Measurements from ENCODE around the gene NFYA.

Gene NFYA

DNA sequence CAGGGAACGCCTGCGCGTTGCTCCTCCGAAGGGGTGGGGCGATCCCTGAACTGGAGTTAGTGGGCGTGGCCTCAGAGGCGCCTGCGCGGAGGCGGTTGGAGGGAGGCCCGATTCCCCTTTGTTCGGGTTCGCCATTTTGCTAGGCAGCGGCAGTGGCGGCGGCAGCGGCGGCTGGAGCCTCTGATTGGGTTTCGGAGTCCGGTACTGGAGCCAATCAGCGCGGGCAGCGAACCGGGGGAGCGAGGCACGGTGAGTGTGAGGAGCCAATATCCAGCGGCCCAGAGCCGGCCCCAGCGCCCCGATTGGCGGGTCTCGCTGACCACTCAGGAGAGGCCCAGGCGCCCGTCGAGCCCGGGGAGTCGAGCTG, at the start of gene NFYA:
NFYA (plus strand) TSS at position 139 of the 367 bp plus-strand sequence. CDS start 6,116 bp downstream, outside the sequence.
- DNase-seq (ENCODE audit: low read depth), result no peak

DNA sequence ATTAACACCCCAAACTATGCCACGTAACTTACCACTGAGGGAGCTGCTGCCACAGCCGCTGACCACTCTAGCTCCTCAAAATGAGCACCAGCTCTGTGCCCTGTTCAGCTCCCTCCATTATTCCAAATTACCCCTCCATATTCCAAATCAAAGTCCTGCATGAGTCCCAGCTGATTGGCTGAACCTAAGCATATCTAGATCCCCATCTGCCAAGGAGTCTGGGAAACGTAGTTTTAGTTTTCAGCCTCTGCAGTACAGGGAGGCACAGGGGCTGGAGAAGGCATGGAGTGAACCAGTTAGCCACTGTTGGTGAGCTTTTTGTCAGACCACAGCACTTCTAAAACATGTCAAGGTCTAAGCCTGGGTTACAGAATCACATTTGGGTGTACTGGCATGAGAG, 49.7 kb upstream of the NFYA start:
- no peak for DNase-seq (ENCODE audit: low read depth)

DNA sequence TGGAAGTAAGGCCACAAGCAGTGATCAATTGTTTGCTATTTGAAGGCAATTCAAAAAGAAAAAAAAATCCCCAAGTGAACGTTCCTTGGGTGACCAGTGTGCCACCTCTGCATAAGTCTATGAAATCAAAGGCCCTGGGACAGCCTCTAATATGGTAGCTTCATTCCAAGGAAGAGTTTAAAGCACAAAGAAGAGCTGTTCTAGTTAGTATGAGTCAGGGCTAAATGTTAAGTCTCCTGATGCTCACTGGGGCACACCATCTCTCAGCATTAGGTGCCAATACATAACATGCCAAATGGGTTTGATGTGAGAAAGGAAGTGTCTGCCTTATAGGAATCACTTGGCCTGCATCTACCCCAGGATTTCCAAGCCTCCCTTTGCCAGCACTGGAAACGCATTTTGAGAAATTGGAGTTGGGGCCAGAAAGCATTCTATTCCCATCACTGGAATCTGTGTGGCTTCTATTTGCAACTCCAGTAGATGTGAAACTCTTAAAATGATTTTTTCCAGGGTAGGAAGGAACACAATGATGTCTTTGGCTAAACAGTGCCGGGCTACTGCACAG, 46.7 kb upstream of the NFYA start:
- no peak for DNase-seq (ENCODE audit: low read depth)

DNA sequence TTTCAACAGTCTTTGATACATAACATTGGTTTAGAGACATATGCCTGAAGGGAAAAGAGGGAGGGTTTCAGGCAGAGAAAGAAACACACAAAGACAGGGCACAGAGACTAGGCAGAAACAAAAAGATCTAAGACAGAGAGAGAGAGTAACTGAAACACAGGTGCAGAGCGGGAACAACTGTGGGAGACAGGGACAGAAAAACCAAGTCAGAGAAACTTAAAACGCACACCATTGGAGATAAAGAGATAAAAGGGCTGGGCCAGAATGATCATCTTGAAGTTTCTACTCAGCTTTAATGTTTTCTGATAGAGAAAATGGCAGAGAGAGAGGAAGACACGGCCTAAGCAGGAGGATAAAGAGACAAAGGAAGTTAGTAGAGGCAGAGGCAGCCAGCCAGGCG, 45.5 kb upstream of the NFYA start:
- no peak for DNase-seq (ENCODE audit: low read depth)

DNA sequence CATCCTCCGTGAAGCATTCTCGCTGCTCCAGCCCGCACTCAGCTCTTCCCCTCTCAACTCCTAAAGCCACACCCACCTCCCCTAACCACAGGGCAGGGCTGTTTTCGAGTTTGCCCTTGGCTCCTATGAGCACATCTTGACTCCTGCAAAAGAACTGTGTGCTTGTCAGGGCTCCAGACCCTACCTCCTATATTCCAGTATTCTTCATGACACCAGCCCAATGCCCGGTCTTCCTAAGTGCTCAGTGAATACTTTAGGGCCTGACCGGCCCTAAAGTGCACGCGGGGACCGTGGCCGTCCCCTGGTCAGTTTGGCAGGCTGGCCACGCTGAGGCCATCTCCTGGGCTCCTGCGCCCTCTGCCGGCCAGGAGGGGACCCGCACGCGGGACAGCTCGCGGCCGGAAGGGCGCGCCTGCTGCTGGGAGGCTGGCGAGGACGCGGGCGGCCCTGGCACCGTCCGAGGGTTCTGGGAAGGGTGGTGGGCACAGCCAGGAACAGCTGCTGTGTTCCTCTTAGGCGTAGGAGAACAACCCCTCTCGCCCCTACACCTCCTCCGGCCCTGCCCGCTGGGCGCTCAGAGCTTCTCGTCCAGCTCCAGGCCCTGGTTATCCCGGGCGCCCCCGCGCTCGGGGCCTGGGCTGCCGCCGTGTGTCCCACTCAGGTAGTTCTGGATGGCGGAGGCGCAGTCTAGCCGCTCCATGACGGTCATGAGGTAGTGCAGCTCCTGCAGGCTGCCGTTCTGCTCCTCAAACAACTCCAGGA, 44.8 kb upstream of the NFYA start:
- peak; percentile 40 for DNase-seq (ENCODE audit: low read depth)

DNA sequence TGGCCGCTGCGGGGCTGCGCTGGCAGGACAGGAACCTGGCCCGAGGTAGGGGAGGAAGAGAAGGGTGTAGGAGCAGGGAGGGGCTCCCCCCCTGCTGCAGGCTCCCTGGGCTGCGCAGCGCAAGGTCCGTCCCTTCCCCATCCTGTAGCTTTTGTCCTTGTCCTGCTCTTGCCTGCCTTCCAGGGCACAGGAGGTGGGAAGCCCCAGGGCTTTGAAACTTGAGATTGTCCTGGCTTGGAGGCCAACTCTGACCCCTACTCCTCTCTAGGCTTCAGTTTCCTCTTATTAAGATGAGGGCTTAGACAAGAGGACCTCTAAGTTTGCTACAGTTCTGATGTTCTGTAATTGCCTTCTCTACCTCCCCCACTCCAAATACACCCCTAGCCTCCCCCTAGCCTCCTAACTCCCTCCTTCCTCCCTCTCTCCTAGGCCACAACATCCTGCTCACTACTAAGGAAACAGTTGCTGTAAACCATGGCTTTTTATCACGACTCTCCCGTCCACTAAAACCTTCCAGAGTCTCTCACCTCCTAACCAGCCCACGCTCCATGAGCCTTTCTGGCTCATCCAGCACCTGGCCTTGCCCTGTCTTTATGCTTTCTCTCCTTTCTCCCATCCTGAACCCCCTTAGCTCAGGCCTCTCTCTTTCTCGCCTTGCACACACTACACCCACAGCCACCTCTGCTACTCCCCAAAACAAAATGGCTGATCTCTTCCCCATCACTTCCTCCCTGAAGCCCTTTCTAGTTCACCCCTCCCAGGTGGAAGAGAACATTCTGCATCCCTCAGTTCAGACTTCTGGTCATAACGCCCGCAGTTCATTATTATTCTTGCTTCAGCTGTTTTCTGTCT, 44.0 kb upstream of the NFYA start:
- no peak for DNase-seq (ENCODE audit: low read depth)

DNA sequence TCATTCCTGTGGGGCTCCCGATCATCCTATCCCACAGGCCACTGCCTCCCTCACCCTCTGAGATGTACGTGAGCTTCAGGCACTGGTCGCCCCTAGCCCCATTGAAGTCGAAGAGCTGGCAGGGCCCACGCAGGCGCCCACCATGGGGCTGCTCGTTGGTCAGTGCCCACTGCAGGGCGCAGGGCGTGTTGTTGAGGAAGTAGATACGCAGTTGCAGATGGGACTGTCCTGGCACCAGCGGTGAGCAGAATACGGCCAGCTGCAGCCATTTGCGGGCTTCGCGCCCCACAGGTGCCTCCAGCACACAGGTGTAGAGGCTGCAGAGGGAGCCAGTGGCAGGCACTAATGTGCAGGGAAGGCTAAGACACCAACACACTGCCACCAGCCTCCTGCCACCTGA, 39.9 kb upstream of the NFYA start:
- DNase-seq (ENCODE audit: low read depth), result no peak

DNA sequence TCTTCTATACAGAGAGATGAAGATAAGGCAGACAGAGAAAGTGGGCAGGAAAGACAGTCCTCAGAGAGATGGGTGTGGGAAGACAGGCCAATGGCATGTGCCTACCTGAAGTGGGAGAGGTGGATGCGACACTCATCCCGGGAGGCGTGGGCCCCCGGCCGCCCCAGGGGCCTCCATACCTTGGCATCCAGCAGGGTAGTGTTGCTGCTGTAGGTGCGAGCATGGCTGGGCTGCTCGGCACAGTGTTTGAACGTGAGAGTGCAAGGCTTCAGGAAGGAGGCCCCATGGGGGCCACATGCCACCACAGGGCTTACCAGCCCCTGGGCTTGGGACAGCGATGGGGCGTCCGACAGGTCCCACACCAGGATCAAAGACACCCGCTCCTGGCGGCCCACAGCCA, 39.0 kb upstream of the NFYA start:
- DNase-seq (ENCODE audit: low read depth), result no peak

DNA sequence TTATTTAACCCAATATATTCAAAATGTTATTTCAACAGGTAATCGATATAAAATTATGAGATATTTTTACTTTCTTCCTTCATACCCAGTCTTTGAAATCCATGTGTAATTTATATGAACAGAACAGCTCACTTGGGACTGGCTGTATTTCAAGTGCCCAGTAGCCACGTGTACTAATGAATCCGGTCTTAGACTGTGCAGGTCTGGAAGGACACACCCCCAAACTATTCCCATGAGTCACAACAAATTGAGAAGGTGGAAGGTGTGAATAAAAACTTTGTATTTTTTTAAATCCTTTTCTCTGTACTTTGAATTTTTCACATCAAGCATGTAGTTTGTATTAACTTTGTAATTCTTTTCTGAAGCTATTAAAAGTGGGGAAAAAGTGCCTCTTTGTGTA, 36.6 kb upstream of the NFYA start:
- peak; percentile 16 for DNase-seq (ENCODE audit: low read depth)

DNA sequence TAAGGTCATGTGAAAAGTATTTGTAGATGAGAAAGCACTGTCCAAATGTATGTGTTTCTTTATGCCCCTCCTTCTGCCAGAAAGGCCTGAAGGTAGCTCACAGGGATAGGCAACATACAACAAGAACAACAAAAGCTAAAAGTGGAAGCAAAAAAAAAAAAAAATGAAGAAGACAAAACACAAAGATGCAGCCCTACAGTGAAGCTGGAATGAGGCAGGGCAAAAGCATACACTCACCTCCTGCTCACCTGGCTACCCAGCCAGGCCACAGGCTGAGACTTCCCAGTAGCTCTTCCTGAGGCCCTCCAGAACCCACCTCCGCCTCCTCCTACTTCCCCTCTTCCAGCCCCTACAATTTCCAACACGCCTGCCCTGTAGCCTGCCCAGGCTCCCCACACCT, 36.2 kb upstream of the NFYA start:
- DNase-seq (ENCODE audit: low read depth), result no peak

DNA sequence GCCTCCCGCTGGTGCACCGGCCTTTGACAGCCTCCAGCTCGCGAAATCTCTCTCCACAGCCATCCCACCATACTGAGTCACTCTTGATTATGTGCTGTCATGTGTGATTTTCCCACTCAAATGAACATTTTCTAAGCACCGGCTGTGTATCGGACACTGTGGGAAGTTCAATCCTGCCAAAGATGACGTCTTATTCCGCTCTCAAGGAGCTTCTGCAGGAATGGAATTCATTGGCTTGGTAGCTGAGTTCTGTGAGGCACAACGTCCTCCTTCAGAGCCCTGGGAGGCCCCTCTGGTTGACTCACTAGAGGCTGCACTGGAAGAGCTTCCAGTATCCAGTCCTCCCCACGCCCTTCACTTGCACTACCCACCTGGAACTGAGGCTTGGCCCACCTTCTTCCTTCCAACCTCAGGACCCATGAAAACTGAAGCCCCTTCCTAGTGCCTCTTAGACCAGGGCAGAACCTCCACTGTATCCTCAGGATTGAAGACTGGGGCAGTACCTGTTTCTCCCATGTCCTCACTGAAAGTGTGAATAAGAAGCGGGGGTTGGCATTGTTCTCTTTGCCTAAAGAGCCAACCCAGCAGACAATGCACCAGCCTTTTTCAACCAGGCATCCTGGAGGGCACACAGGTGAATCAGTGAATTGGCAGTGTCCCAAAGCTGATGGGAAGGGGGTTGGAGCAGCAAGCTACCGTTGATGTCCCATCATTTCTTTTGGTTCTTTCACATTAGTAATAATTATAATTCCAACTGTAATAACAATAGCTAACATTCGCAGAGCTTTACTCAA, 35.5 kb upstream of the NFYA start:
- DNase-seq (ENCODE audit: low read depth), result peak; percentile 71

DNA sequence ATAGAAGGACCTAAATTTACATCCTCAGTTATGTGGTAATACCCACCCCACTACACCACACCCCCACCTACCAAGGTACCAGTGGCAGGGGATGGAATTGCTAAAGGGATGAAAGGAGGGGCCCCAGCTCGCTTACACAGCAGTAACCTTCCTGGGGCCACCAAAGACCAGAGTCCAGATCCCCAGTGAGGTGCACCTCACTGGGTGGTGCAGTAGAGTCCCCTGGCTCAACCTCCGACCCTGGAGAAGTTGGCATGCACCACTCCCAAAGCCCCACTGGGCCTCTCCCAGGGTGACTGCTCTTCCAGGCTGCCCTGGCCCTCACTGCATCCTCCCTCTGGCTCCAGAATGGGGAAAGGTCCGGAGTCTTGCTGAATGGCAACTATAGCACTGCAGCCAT, 34.6 kb upstream of the NFYA start:
- DNase-seq (ENCODE audit: low read depth), result no peak

DNA sequence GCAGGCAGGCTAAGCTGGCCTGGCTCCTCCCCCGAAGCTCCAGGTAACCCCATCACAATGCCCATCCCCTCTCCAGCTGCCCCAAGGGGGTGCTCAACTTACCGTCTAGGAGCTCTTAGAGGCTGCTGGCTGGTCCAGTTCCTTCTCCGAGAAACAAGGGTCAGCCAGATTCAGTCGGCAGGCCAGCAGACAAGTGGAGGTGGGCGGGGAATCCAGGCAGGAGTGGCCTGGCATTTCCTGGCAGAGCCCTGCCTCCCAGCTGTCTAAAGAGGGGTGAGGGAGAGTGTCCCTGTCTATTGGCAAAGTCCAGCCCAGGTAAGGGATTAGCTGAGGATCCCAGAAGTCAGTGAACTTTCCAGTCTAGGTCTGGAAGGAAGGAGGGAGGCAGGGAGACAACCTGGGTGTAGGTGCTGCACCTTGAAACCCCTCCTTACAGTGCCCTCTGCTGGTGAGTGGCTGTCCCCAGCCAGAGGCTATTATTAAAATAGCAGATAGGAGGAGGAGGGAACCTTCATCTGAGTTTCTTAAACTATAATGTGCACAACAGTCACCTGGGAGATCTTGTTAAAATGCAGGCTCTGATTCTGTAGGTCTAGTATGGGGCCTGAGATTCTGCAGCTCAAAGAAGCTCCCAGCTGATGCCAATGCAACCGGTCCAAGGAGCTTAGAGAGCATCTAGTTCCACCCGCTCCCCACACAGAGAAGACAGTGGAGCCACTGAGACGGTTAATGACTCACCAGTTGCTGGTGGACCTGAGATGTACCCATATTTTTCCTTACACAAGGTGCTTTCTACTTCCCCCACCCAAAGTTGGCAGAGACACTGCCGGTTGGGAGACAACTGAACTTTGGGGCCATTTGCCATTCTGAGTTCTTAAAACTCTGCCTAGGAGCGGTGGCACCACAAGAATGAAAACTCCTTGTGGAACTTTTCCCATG, 33.4 kb upstream of the NFYA start, which contains the start of gene UNC5CL:
UNC5CL (minus strand) TSS at position 162 of the 939 bp plus-strand sequence. CDS start 4,147 bp downstream, outside the sequence.
- DNase-seq (ENCODE audit: low read depth), result peak; percentile 17

DNA sequence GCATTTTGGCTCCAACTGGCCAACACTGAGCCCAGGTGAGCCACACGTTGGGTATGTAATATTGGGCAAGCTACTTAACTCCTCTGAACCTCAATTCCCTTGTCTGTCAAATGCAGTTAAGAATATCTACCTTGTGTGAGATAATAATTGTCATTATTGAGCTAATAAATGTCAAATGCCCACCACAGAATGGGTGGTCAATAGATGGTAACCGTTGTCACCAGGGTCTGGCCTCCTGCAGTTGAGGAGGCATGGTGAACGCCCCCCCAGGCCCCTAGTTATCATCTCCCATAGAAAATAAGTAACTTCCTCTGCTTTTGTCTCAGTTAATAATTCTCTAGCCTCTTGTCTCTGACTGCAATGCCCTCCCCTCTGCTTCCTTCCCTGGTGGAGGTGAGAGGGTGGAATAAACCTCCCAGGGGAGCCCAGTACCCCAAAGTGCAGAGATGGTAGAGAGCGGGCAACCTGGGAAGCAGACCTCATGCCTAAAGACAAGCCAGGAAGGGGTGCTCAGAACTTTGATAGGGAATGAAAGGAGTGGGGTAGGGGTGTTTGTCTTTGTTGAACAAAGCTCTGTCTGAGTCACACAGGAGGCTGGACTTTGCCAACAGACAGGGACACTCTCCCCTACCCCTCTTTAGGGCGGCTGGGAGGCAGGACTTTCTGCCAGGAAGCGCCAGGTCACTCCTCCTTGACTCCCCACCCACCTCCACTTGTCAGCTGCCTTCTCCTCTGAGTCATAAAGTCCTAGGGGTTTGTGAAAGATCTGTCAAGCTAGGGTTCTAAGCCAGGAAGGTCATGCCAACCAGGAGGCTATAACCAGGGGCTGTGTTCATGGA, 32.5 kb upstream of the NFYA start:
- peak; percentile 35 for DNase-seq (ENCODE audit: low read depth)

DNA sequence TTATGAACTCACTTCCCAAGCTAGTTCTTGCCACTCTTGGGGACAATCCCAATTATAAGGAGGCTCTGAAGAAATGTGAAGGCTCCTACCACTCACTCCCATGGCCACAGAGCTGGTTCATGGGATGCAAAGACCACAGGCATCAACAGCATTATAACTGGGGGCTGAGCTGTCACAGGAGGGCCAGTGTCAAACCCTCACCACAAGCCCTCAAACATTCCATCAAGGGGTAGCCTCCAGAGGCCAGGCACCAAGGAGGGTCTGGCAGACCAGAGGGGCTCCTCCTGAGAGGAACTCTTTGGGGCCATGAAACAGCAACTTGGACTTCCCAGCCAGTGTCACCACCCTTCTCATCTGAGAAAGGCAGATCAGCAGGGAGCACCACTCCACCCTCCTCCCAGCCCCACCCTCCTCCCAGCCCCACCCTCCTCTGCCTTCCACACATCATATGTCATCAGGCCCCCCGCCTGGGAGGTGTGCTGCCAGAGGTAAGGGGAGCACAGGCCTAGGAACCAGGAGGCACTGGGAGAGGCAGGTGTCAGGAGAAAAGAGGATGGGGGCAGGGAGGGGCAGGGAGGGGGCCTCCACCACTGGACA, 31.7 kb upstream of the NFYA start:
- DNase-seq (ENCODE audit: low read depth), result no peak

DNA sequence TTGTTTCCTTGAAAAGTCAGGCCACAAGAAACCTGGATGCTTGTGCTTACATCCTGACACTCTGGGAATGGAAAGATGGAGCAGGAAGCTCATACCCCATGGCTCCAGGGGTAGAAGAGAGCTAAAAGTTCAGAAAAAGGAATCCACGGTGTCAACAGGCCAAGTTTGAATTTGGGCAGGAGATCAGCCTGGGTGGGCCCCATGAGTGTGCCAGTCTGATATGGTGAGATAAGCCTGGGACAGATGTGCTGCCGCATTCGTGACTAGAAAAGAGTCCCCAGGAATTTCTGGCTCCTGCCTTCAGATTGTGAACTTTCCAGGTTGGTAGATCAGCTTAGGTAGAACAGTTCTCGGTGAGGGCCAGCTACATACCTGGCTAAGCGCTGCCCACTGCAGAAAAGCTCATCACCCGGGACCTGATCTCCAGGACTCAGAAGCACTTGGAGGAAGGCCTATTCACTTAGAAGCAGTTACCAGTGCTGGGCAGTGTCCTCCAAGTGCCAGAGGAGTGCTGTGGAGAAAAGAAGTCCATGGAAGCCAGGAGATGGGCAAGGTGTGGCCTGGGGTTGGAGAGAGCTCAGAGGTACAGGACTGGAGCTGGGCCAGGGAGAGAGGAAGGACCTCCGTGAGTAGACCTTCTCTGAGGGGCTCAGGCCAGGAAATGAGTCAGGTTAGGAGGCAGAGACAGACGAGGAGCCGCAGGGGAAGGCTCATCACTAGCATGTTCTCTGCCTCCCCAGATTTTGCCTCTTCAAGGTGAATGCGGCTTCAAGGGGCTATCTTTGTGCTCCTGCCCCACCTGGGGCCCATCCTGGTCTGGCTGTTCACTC, 30.3 kb upstream of the NFYA start, which contains the start of gene TSPO2:
TSPO2 (plus strand) TSS at position 242 of the 830 bp plus-strand sequence; CDS start at position 761, 519 bp downstream.
- no peak for DNase-seq (ENCODE audit: low read depth)

DNA sequence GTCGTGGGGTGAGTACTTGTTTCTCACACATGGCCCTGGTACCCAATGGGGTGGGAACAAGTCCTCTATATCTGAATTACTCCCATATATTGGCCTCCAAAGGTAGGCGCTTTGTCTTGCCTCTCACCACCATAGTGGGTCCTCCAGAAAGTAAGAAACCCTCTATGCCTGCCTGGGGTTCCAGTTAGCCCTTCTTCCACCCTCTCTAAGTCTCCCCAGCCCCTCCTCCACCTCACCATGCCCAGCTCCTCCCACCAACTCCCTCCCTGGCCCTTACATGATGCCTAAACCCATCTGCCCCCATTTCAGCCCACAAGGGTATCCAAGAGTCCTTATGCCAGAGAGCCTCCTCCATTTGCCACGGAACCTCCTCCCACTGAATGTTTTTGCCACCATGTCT, 29.6 kb upstream of the NFYA start:
- no peak for DNase-seq (ENCODE audit: low read depth)

DNA sequence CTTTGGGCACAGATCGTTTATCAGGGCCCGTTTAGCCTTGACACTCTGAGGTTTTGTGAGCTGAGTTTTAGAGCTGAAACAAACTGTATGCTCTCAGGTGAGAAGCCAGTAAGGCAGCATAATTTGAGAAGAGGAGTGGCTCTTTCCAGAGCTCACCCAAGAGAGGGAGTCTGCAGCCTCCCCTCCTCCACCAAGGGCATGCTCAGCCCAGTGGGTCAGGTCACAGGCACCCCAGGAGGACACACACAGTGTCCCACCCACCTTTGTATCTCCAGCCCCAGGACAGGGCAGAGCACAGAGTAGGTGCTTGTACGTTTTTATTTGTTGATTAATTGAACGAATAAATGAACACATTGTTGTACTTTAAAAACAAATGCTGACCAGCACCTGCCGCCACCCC, 27.1 kb upstream of the NFYA start:
- no peak for DNase-seq (ENCODE audit: low read depth)

DNA sequence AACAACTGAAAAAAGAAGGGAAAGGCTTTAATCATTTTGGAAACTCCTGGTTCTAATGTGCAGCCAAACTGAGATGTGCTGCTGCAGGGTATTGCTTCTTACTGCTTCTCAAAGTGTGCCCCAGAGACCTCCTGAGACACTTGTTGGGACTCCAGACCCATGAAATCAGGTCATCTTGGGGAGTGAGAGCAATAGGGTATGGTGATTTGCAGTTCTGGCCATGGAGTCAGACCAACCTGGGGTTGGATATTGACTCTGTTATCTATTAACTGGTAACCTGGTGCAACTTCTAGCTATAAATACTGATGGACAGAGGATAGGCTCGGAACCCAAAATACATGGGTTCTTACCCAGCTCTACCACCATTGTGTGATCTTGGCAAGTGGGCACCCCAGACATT, 26.7 kb upstream of the NFYA start:
- DNase-seq (ENCODE audit: low read depth), result no peak

All from amniotic epithelial cell (primary cell).